NCI-H226 (cell line): Measurements from ENCODE around the gene FKBP10.

Experiments
- DNase-seq: peaks from one replicate; pipeline ENCODE4 v3.0.0-alpha.2; 2015

Gene FKBP10

DNA sequence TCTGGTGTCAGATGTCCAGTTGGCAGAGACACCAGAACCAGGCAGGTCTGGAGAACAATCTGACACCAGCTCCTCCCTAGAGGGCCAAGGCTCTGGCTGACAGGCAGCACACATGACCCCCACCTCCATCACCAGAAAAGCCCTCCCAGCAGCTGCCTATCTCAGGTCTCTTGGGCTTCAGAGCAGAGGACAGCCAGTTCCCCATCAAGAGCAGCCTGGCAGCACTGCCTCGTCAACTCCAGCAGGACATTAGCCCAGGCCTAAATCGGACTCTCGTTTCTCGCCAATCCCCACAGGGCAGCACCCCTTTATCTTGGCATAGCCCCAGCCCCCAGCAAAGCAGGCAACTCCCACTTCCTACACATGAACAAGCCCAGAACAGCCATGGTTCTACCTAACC lies 30.7 kb upstream of the FKBP10 start:
- DNase-seq = no peak

- peak; percentile 72 for DNase-seq
These were observed 28.5 kb upstream of the FKBP10 start for GRCh38 chr17:41784207-41784744.

- no peak for DNase-seq
These were observed 27.5 kb upstream of the FKBP10 start for GRCh38 chr17:41785091-41785858.

DNA sequence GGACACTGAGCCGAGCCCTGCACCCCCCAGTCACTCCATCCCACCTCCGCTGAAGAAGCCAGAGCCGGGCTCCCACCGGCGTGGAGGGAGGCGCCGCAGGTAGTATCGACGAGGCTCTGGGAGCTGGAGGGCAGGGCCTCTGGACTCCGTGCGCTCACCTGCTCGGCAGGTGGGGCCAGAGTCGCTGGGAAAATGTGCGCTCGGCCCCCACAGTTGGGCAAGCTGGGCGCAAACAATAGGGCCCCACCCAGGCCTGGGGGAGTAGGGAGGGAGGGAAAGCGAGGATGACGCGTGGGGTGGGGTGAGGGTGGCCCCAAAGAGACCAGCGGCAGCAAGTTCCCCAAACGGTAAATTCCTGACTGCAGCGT lies 27.0 kb upstream of the FKBP10 start:
- DNase-seq = no peak

DNA sequence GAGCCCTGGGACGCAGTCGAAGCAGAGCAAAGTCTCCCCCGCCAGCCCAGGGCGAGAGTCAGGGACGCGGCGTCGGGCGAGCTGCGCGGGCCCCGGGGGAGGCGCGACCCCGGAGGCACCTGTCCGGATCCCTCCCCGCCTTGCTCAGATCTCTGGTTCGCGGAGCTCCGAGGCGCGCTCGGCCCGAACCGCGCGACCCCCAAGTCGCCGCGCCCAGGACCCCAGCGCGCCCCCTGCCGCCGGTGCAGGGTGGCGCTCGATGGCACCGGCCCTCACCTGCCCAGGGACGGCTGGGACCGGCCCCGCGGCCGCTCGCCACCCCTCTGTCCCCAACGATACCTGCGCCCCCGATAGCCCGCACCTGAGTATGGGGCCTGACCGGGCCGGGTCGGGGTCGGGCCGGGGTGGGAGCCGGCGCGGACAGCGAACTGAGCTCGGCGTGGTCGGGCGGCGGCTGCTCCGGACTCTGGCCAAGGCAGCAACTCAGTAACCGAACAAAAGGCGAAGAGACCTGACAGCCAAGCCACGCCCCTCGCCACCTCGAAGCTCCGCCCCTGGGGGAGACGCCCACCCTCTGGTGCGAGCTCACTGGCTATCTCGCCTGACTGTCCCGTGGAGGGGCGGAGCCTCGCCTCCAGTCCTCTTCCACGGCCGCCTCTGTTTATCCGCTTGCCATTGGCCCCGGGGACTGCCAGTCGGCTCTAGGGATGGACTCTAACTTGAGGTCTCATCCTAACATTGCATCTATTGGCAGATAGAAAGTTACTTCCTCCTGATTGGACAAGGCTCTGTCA lies 26.4 kb upstream of the FKBP10 start, which contains the start of gene JUP:
Gene JUP, minus strand, starts transcription at position 485 of the 794 bp plus-strand sequence. CDS start 14,857 bp downstream, outside the sequence.
- peak; percentile 100 for DNase-seq

DNA sequence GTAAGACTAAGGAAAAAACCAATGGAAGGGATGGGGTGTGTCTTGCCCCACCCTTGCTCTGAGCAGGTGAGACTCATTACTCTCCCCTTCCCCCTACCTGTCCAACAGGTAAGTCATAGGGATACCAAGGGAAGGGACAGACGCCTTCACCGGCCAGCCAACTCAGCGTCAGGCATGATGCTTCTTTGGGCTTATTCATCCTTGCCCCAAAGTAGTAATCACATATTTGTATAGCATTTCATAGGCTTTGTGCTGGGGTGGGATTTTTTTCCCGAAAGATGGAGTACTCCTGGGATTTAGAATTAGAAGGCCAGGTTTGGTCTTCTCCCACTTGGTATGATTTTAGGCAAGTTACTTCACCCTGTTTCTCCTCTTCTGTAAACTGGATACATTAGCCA lies 25.8 kb upstream of the FKBP10 start:
- DNase-seq = no peak

- peak; percentile 88 for DNase-seq
These were observed 19.7 kb upstream of the FKBP10 start for GRCh38 chr17:41792845-41793783.

DNA sequence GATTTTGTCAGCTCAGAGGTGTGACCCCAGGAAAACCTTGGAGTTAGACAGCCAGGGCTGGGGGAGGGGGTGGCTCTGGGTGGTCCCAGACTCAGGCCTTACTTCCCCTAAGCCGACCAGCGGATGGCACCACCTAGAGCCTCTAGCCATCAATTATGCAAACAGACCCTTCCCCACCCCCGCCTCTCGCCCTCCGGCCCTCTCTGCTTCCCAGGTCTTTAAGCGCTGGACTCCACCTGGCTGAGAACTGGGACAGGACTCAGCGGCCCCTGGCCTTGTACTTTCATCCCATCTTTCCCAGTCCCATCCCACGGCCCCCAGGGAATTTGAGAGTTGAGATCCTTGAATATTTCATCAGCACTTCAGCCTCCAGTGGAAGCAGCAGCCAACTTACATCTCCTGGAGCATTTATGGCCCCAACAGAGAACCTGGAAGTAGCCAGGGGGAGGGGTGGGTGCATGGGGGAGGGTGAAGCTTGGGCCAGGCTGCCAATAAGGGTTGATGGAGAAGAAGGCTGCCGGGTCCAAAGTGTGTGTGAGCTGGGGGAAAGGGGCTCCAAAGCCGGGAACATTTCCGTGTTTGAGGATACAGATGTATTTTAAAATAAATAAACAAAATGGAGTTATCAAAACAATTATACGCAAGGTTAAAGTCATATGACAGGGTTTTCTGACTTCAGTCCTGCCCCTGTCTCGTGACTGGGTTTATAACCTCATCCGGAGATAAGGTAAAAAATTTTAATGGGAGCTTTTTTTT lies 18.8 kb upstream of the FKBP10 start:
- DNase-seq = no peak

- no peak for DNase-seq
These were observed 18.2 kb upstream of the FKBP10 start for GRCh38 chr17:41794540-41794975.

- peak; percentile 31 for DNase-seq
These were observed 16.5 kb upstream of the FKBP10 start for GRCh38 chr17:41796121-41796895.

DNA sequence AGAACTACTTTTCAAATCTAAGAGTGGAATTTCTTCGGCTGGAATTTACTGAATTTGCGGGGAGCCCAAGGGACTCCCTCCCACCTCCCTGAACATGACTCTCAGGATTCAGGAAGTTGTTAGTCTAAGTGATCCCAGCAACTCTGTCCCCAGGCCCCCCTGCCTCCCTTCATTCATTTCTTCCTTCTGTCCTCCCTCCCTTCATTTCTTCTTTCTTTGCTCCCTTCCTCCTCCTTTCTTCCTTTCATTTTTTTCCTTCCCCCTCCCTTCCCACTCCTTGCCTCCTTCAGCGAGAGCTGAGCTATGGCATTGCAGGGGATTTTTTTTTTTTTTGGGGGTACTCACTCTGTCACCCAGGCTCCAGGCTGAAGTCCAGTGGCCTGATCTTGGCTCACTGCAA lies 15.4 kb upstream of the FKBP10 start:
- no peak for DNase-seq

- no peak for DNase-seq
These were observed 13.4 kb upstream of the FKBP10 start for GRCh38 chr17:41799366-41799765.

GRCh38 chr17:41800601-41801373 lies 12.0 kb upstream of the FKBP10 start:
- peak; percentile 77 for DNase-seq

- peak; percentile 33 for DNase-seq
These were observed 11.2 kb upstream of the FKBP10 start for GRCh38 chr17:41801374-41802271.

GRCh38 chr17:41803049-41804020 lies 9.5 kb upstream of the FKBP10 start:
- no peak for DNase-seq

DNA sequence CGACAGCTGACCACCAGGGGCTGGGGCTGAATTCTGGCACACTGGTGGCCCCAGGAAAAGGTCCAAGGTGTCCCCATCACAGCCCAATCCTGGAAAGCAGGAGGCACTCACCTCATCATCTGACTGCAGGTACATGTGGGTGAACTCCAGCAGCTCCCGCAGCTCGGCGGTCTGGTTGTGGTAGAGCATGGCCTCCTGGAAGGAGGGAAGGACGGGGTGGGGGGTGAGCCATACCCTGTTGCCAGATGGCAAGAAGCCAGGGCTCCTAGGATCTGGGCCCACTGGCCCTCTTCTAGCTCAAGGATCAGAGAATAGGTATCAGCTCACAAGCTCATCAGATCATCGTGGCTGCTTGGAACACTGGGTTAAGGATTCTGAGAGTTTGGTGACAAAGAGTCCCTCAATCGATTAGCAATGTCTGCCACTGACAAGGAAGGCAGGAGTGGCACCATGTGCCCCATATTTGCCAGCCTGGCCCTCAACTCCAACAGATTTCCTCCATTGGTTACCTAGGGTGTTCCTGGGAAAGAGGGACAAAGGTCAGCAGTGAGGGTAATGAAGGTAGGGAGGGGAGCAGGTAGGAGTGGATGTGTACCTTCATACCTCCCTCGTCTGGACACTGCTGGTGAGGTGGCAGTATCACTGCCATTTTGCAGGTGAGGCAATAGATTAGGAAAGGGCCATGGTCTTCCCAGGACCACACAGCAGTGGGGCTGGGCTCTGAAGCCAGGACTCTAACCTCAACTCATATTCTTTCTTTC lies 5.9 kb upstream of the FKBP10 start:
- no peak for DNase-seq
